Stimulated activated naive CD8-positive, alpha-beta T cell treated with anti-CD3 and anti-CD28 coated beads, Interleukin-15, Interleukin-2, amounts not matched to agents 100 ng/mL and 50 ng/mL, for 24 hours (primary cell): Measurements from ENCODE around the gene BCO1.

ENCODE experiments used
- H3K27ac Mint-ChIP-seq: one replicate; pipeline ENCODE4 v1.8.0; 2021; ENCODE audit warnings: mild to moderate bottlenecking, mixed read lengths
- H3K27me3 Mint-ChIP-seq: one replicate; pipeline ENCODE4 v1.8.0; 2021; ENCODE audit warnings: mixed read lengths
- H3K36me3 Mint-ChIP-seq: one replicate; pipeline ENCODE4 v1.8.0; 2021; ENCODE audit warnings: low read depth, mixed read lengths
- H3K4me1 Mint-ChIP-seq: one replicate; pipeline ENCODE4 v1.8.0; 2021; ENCODE audit warnings: low read depth, mixed read lengths
- H3K4me3 Mint-ChIP-seq: one replicate; pipeline ENCODE4 v1.8.0; 2021; ENCODE audit warnings: mild to moderate bottlenecking, mixed read lengths
- H3K9me3 Mint-ChIP-seq: one replicate; pipeline ENCODE4 v1.8.0; 2021; ENCODE audit warnings: mixed read lengths

BCO1 gene, protein sequence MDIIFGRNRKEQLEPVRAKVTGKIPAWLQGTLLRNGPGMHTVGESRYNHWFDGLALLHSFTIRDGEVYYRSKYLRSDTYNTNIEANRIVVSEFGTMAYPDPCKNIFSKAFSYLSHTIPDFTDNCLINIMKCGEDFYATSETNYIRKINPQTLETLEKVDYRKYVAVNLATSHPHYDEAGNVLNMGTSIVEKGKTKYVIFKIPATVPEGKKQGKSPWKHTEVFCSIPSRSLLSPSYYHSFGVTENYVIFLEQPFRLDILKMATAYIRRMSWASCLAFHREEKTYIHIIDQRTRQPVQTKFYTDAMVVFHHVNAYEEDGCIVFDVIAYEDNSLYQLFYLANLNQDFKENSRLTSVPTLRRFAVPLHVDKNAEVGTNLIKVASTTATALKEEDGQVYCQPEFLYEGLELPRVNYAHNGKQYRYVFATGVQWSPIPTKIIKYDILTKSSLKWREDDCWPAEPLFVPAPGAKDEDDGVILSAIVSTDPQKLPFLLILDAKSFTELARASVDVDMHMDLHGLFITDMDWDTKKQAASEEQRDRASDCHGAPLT

DNA sequence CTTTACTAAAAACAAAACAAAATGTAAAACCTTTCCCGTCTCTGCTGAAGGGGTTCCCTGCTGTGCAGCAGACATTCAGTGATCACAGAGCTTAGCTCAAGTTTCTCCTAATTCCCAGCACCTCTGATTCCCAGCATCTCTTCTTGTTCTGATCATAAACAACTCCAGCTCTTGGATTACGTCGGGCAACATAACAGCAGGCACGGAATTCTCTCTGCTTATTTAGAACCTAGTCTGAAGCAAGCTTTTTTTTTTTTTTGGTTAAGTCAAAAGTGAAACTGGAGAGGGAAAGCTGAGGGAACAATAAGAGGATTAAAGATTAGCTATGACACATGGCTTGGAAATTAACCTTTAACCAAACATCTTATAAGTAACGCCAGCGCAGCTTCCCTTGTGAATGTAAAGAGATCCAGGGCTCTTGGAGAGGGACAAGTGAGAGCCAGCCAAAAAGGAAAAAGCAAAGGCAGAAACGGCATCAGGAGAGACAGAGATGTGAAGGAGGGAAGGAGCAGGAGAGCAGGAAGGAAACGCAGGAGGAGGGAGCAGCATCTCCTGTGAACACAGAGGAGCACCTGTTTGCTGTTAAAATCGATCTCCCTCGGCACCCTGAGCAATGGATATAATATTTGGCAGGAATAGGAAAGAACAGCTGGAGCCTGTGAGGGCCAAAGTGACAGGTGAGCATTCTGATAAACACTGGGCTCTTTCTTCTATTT is at the start of gene BCO1:
BCO1 (plus strand) TSS at position 394 of the 716 bp plus-strand sequence; CDS start at position 614, 220 bp downstream.
- Mint-ChIP-seq H3K27ac (no peak within 1 kb of the TSS), H3K9me3 (no peaks in the 10 kb centered on the region), H3K36me3 (no peaks in the 10 kb centered on the region), H3K27me3 (peaks cover 3% of the 10 kb centered on the region), H3K4me3 (no peak within 1 kb of the TSS), H3K4me1 (peaks cover 6% of the 10 kb centered on the region)

DNA sequence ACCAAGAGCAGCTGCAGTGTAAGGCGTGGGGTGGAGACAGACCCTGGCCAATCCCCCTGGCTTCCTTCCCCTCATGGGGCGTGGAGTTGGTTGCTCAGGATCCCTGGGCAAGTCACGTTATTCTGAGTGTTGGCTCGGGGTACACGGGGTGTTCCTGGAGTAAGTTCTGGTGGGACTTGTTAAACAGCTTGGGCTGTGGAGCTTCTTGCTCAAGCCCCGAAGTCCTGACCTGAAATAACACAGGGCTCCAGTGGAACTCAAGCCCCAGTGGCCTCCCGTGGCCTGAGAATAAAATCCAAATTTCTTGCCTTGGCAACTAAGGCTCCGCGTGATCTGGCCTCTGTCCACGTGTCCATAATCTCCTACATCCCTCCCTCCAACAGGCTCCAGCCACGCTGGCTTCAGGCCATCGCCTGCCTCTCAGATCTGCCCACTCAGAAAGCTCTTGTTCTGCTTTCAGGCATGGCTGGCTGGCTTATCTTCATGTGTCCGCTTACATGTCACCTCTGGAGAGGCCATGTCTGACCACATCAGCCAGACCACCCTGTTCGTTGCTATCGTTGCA is 49.3 kb upstream of the BCO1 start:
- Mint-ChIP-seq H3K27me3 (peaks cover 5% of the 10 kb centered on the region), H3K4me3 (no peak overlapping the region), H3K36me3 (no peaks in the 10 kb centered on the region), H3K9me3 (no peaks in the 10 kb centered on the region), H3K27ac (no peak overlapping the region), H3K4me1 (no peaks in the 10 kb centered on the region)

DNA sequence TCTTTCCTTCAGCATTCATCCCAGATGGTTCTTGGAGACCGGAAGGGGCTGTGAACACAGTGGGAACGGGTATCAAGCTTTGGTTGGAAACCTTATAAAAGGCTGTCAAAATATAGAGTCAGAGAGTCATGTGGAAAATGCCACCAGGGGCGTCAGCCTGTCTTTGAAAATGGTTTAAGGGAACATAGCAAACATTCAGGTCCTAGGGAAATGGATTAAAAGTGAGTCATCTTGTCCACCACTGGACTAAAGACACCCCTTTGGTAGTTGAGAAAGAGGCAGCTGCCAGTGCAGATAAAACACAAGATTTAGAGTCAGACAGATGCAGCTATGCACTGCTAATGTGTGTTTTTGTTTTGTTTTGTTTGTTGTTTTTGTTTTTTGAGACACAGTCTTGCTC is 47.8 kb upstream of the BCO1 start:
- Mint-ChIP-seq H3K4me3 (no peak overlapping the region), H3K9me3 (no peaks in the 10 kb centered on the region), H3K36me3 (no peaks in the 10 kb centered on the region), H3K4me1 (no peaks in the 10 kb centered on the region), H3K27ac (no peak overlapping the region), H3K27me3 (peaks cover 11% of the 10 kb centered on the region)

DNA sequence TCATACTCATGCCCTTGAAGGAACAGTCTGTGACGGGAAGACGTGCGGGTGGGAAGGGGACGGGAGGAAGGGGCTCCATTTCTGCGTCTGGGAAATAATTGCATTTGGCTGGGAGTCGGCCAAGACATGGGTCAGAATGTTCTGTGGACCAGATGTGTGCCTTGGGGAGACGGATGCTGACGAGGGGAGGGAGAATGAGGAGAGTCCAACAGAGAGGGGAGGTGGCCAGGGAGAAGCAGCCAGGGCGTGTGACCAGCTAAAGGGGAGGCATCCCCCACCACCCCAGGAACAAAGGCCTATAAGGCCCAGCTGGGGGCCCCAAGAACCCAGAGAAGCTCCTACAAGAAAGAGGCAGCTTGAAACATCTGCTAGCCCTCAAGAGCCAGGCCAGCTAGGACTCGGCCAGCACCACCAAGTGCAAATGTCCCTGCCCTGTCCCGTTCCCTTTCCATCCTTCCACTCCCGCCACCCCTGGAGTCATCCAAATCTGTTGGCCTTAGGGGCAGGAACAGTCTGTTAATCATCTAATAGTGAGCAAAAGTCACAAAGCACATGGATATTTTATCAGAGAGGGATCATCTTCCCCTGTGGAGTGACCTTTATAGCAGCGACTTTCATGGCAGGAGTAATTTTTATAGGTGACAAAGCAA is 42.5 kb upstream of the BCO1 start:
- Mint-ChIP-seq H3K27me3 (peaks cover 27% of the 10 kb centered on the region), H3K27ac (no peak overlapping the region), H3K4me1 (no peaks in the 10 kb centered on the region)

DNA sequence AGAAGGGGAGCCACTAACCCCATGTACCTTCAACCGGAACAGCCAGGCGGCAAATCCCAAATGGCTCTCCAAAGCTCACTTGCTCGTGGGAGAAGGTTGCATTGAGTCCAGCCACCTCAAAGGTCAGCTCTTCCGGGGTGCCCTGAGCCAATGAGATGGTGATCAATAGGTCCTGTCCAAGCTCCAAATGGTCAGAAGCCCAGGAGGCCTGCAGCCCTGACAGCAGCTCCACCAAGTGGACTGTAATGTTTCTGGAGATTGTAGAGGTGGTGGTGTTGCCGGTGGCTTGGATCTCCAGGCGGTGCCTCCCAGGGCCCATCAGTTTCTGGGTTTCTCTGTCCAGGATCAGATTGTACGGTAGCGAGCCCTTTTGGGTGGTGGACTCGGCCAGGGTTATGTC is 39.9 kb upstream of the BCO1 start:
- no peaks in the 10 kb centered on the region for H3K9me3 Mint-ChIP-seq
- no peaks in the 10 kb centered on the region for H3K36me3 Mint-ChIP-seq
- peaks cover 26% of the 10 kb centered on the region for H3K27me3 Mint-ChIP-seq
- H3K4me3 Mint-ChIP-seq, result no peak overlapping the region
- no peak overlapping the region for H3K27ac Mint-ChIP-seq
- H3K4me1 Mint-ChIP-seq, result no peaks in the 10 kb centered on the region

More for the DNA sequence above, 42.5 kb upstream of the BCO1 start:
- Mint-ChIP-seq H3K9me3 (no peaks in the 10 kb centered on the region), H3K36me3 (no peaks in the 10 kb centered on the region), H3K4me3 (no peak overlapping the region)

DNA sequence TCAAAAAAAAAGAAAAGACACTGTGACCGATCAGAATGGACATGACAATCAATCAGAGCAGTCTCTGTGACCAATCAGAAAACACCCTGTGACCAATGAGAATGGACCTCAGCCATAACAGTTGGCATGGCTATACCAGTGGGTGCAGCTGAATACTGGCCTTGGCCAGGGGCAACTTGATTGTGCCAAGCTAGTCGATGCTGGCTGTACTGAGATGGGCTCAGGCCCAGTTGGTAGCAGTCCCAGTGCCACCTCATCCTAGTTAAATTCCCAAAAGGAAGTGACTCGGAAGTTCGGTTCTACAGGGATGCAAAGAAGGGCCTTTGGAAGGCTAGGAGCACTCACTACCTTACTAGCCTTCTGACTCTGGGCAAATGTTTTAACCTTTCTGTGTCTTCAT is 37.2 kb upstream of the BCO1 start:
- Mint-ChIP-seq H3K4me3 (no peak overlapping the region), H3K4me1 (no peaks in the 10 kb centered on the region), H3K9me3 (no peaks in the 10 kb centered on the region), H3K27ac (no peak overlapping the region), H3K36me3 (no peaks in the 10 kb centered on the region), H3K27me3 (peaks cover 21% of the 10 kb centered on the region)

DNA sequence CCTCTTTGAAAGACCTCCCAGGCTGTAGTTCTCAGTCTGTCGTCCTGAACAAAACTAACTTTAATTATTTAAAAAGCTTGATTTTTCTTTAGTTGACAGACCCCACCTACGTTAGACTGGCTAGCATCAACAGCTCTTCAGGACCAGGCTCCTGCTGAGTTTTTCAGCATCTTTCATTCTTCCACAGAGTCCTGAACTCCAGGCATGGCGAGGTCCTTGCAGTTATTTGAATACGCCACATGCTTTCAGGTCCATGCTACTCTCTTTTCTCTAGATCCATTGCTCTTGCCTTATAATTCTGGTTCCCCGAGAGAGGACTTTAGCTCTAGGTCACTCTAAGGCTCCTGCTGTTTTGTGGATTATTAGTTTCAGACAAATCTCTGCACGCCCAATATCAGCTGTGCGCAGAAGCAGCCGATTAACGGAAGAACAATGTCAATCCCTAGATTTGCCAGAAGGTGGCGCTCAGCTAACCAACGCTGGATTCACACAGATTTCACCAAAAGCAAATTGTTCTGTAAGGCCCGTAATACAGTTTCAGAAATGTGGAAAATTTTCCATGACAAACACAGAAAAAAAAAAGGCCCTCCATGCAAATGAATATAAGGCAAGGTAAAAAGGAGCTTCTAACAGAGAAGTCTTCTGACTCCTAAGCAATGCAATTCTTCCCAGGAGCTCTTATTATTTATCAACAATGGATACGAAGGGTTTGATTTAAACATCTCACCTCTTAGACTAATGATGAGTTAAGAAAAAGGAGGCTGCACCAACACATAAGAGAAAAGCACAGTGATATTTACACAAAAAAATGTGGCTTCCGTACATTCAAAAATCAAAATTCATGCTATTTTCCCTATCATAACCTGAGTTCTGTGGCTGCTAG is 33.5 kb upstream of the BCO1 start:
- Mint-ChIP-seq H3K9me3 (no peaks in the 10 kb centered on the region), H3K4me1 (no peaks in the 10 kb centered on the region), H3K4me3 (no peak overlapping the region), H3K36me3 (no peaks in the 10 kb centered on the region), H3K27me3 (peaks cover 11% of the 10 kb centered on the region), H3K27ac (no peak overlapping the region)

DNA sequence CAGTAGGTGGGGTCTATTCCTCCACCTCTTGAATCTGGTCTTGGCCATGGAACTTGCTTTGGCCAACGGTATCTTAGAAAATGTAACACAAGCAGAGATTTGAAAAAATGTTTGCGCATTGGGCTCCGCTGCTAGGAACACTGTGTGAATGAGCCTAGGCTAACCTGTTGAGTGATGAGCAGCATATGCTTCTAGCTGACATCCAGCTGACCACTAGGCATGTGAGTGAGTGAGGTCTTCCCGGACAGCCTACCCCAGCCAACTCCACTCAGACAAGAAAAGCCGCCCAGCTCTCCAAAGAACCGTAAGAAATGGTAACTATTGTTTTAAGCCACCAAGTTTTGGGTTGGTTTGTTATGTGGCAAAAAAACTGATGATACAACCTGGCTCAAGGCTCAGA is 31.4 kb upstream of the BCO1 start:
- Mint-ChIP-seq H3K27ac (no peak overlapping the region), H3K4me3 (no peak overlapping the region), H3K27me3 (peaks cover 20% of the 10 kb centered on the region), H3K4me1 (no peaks in the 10 kb centered on the region), H3K36me3 (no peaks in the 10 kb centered on the region), H3K9me3 (no peaks in the 10 kb centered on the region)

DNA sequence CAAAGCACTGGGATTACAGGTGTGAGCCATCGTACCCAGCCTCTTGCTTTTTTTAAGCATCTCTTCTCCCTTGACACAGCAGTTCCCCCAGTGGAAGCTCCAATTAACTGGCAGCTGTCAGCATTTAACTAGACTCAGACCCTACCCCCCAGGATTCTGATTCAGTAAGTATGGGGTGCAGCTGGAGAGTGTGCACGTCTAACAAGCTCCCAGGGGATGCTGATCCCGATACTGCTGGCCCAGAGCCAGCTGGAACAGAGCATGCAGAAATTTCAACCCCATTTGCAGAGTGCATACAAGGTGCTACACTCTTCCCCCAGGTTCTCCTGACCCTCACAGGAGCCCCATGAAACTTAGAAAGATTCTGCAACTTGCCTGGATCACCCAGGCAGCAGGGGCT is 27.7 kb upstream of the BCO1 start:
- H3K27me3 Mint-ChIP-seq, result peaks cover 19% of the 10 kb centered on the region
- no peak overlapping the region for H3K4me3 Mint-ChIP-seq
- H3K27ac Mint-ChIP-seq, result no peak overlapping the region
- H3K4me1 Mint-ChIP-seq, result no peaks in the 10 kb centered on the region
- H3K9me3 Mint-ChIP-seq, result no peaks in the 10 kb centered on the region
- H3K36me3 Mint-ChIP-seq, result no peaks in the 10 kb centered on the region

DNA sequence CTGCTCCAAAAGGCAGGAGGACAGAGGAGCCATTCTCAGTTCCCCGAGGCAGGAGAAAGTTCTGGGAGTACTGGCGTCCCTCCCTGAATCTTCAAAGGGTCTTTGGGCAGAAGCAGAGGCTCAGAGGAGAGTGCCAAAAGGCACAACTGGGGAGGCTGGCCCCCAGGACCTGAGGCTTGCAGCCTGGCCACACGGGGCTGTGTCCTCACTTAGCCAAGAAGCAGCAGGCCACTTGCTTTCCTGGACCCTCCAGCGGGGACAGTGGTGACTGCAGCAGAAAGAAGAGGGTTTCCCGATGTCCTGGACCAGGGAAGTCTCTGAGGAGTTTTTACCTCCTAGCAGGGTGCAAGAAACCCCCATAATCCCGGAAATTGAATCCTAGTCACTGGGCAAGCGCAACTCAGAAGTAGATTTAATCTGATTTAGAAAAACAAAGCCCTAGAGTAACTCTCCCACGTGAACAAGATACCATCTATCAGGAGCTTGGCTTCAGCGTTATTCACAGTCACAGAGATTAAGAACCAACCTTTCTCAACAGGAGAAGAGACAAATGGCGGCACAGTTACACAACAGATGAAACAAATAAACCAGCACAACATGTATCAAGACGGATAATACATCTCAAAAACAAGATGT is 25.5 kb upstream of the BCO1 start:
- no peaks in the 10 kb centered on the region for H3K4me1 Mint-ChIP-seq
- no peaks in the 10 kb centered on the region for H3K36me3 Mint-ChIP-seq
- H3K27ac Mint-ChIP-seq, result no peak overlapping the region
- H3K27me3 Mint-ChIP-seq, result peaks cover 19% of the 10 kb centered on the region
- no peak overlapping the region for H3K4me3 Mint-ChIP-seq
- no peaks in the 10 kb centered on the region for H3K9me3 Mint-ChIP-seq

DNA sequence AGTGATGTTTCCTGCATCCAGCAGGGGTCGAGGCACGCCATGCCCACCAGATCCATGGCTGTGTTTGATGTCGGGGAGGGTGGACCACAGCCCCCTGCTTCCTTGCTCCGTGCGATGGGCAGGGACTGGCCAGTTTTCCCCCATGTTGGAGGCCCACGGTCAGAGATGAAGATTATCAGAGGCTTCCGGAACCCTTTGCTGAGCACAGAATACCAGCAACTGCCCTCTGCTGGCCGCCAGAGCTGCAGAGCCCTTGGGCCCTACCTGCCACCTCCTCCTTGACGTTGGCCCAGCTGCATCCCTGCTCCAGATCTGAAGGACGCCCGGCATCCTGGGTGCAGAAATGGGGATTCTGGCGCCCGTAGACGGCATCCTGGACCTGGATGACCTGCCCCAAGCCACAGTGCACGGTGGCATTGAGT is 23.7 kb upstream of the BCO1 start:
- H3K36me3 Mint-ChIP-seq, result no peaks in the 10 kb centered on the region
- peaks cover 13% of the 10 kb centered on the region for H3K27me3 Mint-ChIP-seq
- H3K4me3 Mint-ChIP-seq, result no peak overlapping the region
- no peak overlapping the region for H3K27ac Mint-ChIP-seq
- no peaks in the 10 kb centered on the region for H3K9me3 Mint-ChIP-seq
- H3K4me1 Mint-ChIP-seq, result no peaks in the 10 kb centered on the region

DNA sequence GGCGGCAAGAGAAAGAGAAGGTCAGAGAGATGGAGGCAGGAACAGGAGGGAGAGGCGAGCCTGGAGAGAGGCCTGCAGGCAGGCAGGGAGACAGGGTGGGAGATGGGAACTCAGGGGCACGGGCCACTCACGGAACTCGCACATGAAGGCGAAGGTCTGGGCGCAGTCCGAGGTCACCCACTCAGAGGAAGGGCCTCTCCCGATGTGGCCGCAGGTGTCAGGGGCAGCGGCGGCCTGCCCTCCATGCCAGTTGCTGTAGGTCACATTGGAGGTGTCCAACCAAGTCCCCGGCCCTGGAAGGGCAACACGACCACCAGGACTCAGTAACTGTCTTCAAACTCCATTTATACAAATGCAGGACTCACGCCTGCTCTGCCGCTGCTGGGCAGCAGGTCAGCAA is 22.4 kb upstream of the BCO1 start:
- Mint-ChIP-seq H3K36me3 (no peaks in the 10 kb centered on the region), H3K9me3 (no peaks in the 10 kb centered on the region), H3K27me3 (peaks cover 13% of the 10 kb centered on the region), H3K4me1 (no peaks in the 10 kb centered on the region), H3K27ac (no peak overlapping the region), H3K4me3 (no peak overlapping the region)

DNA sequence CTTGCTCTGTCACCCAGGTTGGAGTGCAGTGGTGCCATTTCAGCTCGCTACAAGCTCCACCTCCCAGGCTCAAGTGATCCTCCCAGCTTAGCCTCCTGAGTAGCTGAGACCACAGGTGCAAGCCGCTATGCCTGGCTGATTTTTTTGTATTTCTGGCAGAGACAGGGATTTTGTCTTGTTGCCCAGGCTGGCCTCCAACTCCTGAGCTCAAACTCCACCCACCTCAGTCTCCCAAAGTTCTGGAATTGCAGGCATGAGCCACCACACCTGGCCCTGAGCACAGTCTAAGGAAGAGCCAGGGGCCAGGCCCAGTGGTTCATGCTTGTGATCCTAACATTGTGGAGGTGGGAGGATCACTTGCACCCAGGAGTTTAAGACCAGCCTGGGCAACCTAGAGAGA is 21.8 kb upstream of the BCO1 start:
- no peak overlapping the region for H3K27ac Mint-ChIP-seq
- H3K36me3 Mint-ChIP-seq, result no peaks in the 10 kb centered on the region
- no peaks in the 10 kb centered on the region for H3K9me3 Mint-ChIP-seq
- H3K27me3 Mint-ChIP-seq, result peaks cover 8% of the 10 kb centered on the region
- H3K4me1 Mint-ChIP-seq, result no peaks in the 10 kb centered on the region
- H3K4me3 Mint-ChIP-seq, result no peak overlapping the region

DNA sequence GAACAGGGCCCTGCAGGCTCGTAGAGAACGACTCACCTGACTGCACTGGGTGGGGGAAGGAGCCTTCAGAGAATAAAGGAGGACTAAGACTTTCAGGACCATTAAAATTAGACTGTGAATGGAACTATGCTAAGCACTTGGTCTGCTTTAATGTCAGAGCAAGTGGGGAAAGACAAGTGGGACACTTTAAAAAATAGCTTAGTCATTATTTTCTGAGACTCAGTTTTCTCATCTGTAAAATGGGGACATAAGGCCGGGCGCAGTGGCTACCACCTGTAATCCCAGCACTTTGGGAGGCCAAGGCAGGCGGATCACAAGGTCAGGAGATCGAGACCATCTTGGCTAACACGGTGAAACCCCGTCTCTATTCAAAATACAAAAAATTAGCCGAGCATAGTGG is 19.3 kb upstream of the BCO1 start:
- Mint-ChIP-seq H3K4me1 (no peaks in the 10 kb centered on the region), H3K4me3 (no peak overlapping the region), H3K27me3 (no peaks in the 10 kb centered on the region), H3K9me3 (no peaks in the 10 kb centered on the region), H3K36me3 (no peaks in the 10 kb centered on the region), H3K27ac (no peak overlapping the region)
